ENCODE results near the gene LRRC10B. TPM values are rescaled to one million over a fixed set of nuclear protein-coding genes. Genes with fewer than 3 reads are reported as not detected.

Gene LRRC10B
- total RNA-seq, 1 donor from 2014 or later = 10.0 TPM

- Mint-ChIP-seq H3K27ac (peak overlapping the region; percentile 39), H3K27me3 (peaks cover 37% of the 10 kb centered on the region), H3K9me3 (no peaks in the 10 kb centered on the region), H3K4me3 (peak overlapping the region; percentile 5), H3K36me3 (no peaks in the 10 kb centered on the region), H3K4me1 (ENCODE audit: unreplicated experiment) (peaks cover 41% of the 10 kb centered on the region)
- TF ChIP-seq, protein P1, sequence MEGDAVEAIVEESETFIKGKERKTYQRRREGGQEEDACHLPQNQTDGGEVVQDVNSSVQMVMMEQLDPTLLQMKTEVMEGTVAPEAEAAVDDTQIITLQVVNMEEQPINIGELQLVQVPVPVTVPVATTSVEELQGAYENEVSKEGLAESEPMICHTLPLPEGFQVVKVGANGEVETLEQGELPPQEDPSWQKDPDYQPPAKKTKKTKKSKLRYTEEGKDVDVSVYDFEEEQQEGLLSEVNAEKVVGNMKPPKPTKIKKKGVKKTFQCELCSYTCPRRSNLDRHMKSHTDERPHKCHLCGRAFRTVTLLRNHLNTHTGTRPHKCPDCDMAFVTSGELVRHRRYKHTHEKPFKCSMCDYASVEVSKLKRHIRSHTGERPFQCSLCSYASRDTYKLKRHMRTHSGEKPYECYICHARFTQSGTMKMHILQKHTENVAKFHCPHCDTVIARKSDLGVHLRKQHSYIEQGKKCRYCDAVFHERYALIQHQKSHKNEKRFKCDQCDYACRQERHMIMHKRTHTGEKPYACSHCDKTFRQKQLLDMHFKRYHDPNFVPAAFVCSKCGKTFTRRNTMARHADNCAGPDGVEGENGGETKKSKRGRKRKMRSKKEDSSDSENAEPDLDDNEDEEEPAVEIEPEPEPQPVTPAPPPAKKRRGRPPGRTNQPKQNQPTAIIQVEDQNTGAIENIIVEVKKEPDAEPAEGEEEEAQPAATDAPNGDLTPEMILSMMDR (conservative IDR thresholded peaks at IDR 0.05) = no peak
- no peak for DNase-seq (ENCODE audit: extremely low spot score, unreplicated experiment)
These were observed 43.6 kb downstream of the LRRC10B start for GRCh38 chr11:61552108-61552635.

GRCh38 chr11:61553373-61554171 lies 45.0 kb downstream of the LRRC10B start:
- no peaks in the 10 kb centered on the region for H3K9me3 Mint-ChIP-seq
- H3K27ac Mint-ChIP-seq = peak overlapping the region; percentile 27
- no peak for DNase-seq (ENCODE audit: extremely low spot score, unreplicated experiment)
- peaks cover 42% of the 10 kb centered on the region for H3K27me3 Mint-ChIP-seq
- no peaks in the 10 kb centered on the region for H3K36me3 Mint-ChIP-seq
- peaks cover 34% of the 10 kb centered on the region for H3K4me1 Mint-ChIP-seq (ENCODE audit: unreplicated experiment)
- TF ChIP-seq, protein P1 (conservative IDR thresholded peaks at IDR 0.05) = no peak
- peak overlapping the region; percentile 34 for H3K4me3 Mint-ChIP-seq

GRCh38 chr11:61554172-61554988 lies 45.8 kb downstream of the LRRC10B start:
- TF ChIP-seq, protein P1 (conservative IDR thresholded peaks at IDR 0.05) = no peak
- Mint-ChIP-seq H3K27ac (peak overlapping the region; percentile 40), H3K4me1 (ENCODE audit: unreplicated experiment) (peaks cover 34% of the 10 kb centered on the region), H3K27me3 (peaks cover 46% of the 10 kb centered on the region), H3K4me3 (peak overlapping the region; percentile 36), H3K36me3 (no peaks in the 10 kb centered on the region), H3K9me3 (no peaks in the 10 kb centered on the region)
- DNase-seq (ENCODE audit: extremely low spot score, unreplicated experiment) = no peak

- Mint-ChIP-seq H3K27me3 (peaks cover 46% of the 10 kb centered on the region), H3K36me3 (no peaks in the 10 kb centered on the region), H3K27ac (no peak overlapping the region), H3K4me1 (ENCODE audit: unreplicated experiment) (peaks cover 34% of the 10 kb centered on the region), H3K9me3 (no peaks in the 10 kb centered on the region), H3K4me3 (peak overlapping the region; percentile 72)
- DNase-seq (ENCODE audit: extremely low spot score, unreplicated experiment) = no peak
- TF ChIP-seq, protein P1 (conservative IDR thresholded peaks at IDR 0.05) = peak; percentile 70
These were observed 46.8 kb downstream of the LRRC10B start for GRCh38 chr11:61555051-61555969.

GRCh38 chr11:61555978-61556377 lies 47.4 kb downstream of the LRRC10B start:
- H3K4me3 Mint-ChIP-seq = peak overlapping the region; percentile 72
- TF ChIP-seq, protein P1 (conservative IDR thresholded peaks at IDR 0.05) = no peak
- H3K36me3 Mint-ChIP-seq = no peaks in the 10 kb centered on the region
- peaks cover 48% of the 10 kb centered on the region for H3K27me3 Mint-ChIP-seq
- H3K4me1 Mint-ChIP-seq (ENCODE audit: unreplicated experiment) = peaks cover 34% of the 10 kb centered on the region
- no peaks in the 10 kb centered on the region for H3K9me3 Mint-ChIP-seq
- H3K27ac Mint-ChIP-seq = no peak overlapping the region
- DNase-seq (ENCODE audit: extremely low spot score, unreplicated experiment) = no peak
